Keratinocyte (primary cell): ENCODE measurements around the gene MRPL9.

Experiments used
- CTCF ChIP-seq, 3 experiments: IDR thresholded peaks in 1 of 3; conservative IDR thresholded peaks in 1 of 3; optimal IDR thresholded peaks in 1 of 3; 2 replicates in 2 of 3; 3 replicates in 1 of 3; pipeline versions ENCODE3 to v1.5.1; 2011; ENCODE audit warnings: low read length in 3 of 3, mild to moderate bottlenecking in 3 of 3, moderate library complexity in 2 of 3, control low read depth in 1 of 3, inconsistent platforms in 1 of 3; ENCODE audit not compliant: insufficient read depth in 2 of 3; ENCODE audit errors: extremely low read depth in 1 of 3
- EZH2 ChIP-seq: IDR thresholded peaks from one replicate; pipeline ENCODE4 v1.6.1; 2012; ENCODE audit warnings: inconsistent platforms, mild to moderate bottlenecking, low read length, moderate library complexity

- no peak for TF ChIP-seq CTCF (optimal IDR thresholded peaks at IDR 0.05 in 1 of 3, IDR thresholded peaks at IDR 0.05 in 1 of 3, conservative IDR thresholded peaks at IDR 0.05 in 1 of 3; ENCODE audit: extremely low read depth in 1 of 3, insufficient read depth in 2 of 3, low read length in 3 of 3)
- TF ChIP-seq EZH2, result no peak
Measured at GRCh38 chr1:151801846-151802245, 38.5 kb upstream of the MRPL9 start.
